GM12865 (cell line): ENCODE results near the gene DERL3.

ENCODE experiments used
- DNase-seq: peaks from one replicate; pipeline ENCODE4 v3.0.0; 2010; ENCODE audit warnings: low read depth
- H3K4me3 ChIP-seq: 2 replicates; pipeline ENCODE4 v1.5.1; 2011; ENCODE audit warnings: mild to moderate bottlenecking, low read depth, low read length, control low read depth
- TF ChIP-seq, protein P1 (sequence below): IDR thresholded peaks from 2 replicates; pipeline ENCODE4 v1.5.1; 2011; ENCODE audit warnings: low read length, control low read depth, low read depth, inconsistent platforms; ENCODE audit not compliant: insufficient read depth; ENCODE audit errors: missing control alignments

DERL3 gene

DNA sequence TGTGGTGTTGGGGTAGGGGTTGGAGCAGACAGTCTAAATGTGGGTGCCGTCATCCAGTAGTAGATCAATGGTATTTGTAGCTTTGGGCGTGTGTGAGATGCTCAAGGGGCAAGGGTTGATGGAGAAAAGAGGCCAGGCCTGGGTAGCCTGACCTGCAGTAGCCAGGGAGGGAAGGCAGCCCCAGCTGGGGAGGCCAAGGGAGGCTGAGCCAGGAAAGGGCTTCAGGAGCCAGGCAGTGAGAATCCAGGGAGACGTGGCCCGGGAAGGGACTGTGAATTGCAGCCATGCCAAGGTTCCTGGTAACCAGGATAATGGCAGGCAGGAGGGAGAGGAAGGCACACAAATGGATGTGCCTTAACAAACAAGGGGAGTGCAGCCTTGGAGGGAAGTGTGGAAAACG lies 2.5 kb upstream of the DERL3 start:
- no peak for DNase-seq
- no peak overlapping the region for H3K4me3 ChIP-seq
- TF ChIP-seq, protein P1, sequence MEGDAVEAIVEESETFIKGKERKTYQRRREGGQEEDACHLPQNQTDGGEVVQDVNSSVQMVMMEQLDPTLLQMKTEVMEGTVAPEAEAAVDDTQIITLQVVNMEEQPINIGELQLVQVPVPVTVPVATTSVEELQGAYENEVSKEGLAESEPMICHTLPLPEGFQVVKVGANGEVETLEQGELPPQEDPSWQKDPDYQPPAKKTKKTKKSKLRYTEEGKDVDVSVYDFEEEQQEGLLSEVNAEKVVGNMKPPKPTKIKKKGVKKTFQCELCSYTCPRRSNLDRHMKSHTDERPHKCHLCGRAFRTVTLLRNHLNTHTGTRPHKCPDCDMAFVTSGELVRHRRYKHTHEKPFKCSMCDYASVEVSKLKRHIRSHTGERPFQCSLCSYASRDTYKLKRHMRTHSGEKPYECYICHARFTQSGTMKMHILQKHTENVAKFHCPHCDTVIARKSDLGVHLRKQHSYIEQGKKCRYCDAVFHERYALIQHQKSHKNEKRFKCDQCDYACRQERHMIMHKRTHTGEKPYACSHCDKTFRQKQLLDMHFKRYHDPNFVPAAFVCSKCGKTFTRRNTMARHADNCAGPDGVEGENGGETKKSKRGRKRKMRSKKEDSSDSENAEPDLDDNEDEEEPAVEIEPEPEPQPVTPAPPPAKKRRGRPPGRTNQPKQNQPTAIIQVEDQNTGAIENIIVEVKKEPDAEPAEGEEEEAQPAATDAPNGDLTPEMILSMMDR: no peak

DNA sequence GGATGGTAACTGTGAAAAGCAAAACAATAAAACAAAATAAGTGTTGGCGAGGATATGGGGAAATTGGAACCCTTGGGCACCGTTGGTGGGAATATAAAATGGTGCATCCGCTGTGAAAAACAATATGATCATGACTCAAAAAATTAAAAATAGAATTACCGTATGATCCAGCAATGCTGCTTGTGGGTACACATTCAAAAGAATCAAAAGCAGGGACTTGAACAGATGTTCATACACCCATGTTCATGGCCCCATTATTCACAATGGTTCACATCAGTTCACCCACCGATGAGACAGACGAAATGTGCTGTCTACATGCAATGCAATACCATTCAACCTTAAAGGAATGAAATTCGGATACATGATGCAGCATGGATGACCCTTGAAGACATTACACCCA lies 1.2 kb upstream of the DERL3 start:
- H3K4me3 ChIP-seq: no peak overlapping the region
- no peak for DNase-seq
- TF ChIP-seq, protein P1: no peak

DNA sequence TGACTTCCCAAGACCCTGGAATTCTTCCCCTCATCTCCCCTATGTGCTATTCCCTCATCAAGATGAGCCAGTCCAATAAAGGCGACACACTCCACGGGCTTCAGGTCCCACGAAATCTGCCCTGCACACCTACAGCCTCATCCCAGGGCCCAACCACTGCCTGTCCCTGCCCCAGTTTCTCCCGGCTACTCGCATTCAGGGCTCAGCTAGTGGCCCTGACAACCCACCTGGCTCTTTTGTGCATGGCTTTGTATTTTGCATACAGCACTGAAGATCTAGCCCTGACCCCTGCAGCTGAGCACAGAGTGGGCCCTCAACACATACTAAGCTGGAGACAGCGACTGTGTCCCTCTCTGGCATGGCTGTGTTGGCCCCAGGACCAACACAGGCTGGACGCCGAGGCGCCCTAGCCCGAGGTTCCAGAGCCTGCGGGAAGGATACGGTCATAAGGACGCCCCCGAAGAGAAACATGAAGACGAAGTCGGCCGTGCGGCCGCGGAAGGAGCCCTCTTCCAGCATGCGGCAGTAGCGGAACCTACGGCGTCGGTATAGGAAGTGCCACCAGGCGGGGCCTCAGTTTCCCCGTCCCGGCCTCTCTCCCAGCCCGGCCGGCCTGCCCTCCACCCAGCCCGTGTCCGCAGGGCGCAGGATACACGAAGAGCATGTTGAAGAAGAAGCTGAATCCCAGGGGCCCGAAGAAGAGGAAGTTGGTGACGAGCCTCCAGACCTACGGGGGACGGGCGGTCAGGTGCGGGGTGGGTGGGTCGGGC lies 710 bp downstream of the DERL3 start:
- H3K4me3 ChIP-seq: peak overlapping the region; percentile 48
- DNase-seq: no peak
- TF ChIP-seq, protein P1: no peak

GRCh38 chr22:23837496-23837859 lies 1.3 kb downstream of the DERL3 start:
- H3K4me3 ChIP-seq: peak overlapping the region; percentile 48; the same call in 1 of the 2 replicates
- DNase-seq: no peak
- TF ChIP-seq, protein P1: no peak

DNA sequence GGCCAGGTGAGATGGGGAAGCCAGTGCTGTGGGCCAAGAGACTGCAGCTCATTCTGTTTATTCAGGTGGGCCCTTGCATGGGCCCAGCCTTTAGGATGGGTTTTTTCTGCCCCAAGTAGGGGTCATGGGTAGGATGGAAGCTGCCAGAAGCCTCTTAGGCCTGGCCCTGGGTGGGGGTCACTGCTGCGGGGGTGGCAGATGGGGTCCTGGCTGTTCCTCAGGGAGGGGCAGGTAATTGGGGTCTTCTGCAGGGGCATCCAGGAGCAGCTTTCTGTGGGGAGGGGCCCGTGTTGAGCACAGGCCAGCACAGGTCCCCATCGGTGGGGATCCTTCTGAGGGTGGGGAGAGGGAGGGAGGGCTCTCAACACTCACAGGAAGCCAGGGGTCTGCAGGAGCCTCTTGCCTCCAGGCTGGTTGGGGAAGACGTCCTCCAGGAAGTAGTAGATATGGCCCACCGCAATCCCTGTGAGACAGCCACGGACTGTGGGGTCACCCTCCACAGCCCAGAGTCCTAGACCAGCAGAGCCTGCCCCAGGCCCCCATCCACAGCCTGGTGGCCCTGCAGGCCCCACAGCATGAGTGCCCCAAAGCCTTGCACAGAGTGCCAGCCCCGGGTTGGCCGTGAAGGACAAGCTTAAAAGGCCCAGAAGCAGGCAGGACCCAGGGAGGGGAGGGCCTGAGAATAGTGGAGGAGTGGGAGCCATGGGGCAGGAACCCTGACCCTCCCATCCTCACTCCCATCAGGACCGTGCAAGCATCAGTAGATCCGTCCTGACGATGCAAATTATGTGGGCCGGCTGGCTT lies 1.9 kb downstream of the DERL3 start:
- no peak for DNase-seq
- no peak overlapping the region for H3K4me3 ChIP-seq
- TF ChIP-seq, protein P1: no peak

GRCh38 chr22:23836281-23836680 lies 2.5 kb downstream of the DERL3 start:
- TF ChIP-seq, protein P1: no peak
- no peak overlapping the region for H3K4me3 ChIP-seq
- no peak for DNase-seq
